Vagina (tissue), 2 donors: ENCODE results near the gene PRKCG.

Experiments
- CTCF ChIP-seq, 3 experiments: fragments of 450-650 bp in 2 of 3; fragments of 200-600 bp in 1 of 3; sonication (generic) in 1 of 3; IDR thresholded peaks; one replicate each; pipeline ENCODE4 v1.5.1; 2017 to 2019; ENCODE audit warnings: antibody characterized with exemption in 3 of 3, mild to moderate bottlenecking in 2 of 3, moderate library complexity in 2 of 3
- POLR2A ChIP-seq, 2 donors: fragments of 450-650 bp; IDR thresholded peaks; one replicate each; pipeline ENCODE4 v1.6.1; 2017; ENCODE audit warnings: antibody characterized with exemption in 2 of 2, mild to moderate bottlenecking in 2 of 2, moderate library complexity in 2 of 2

- TF ChIP-seq CTCF (IDR thresholded peaks at IDR 0.05): no peak
- no peak for TF ChIP-seq POLR2A (IDR thresholded peaks at IDR 0.05)
Observed at GRCh38 chr19:53907193-53907581, 25.2 kb downstream of the PRKCG start.
